NK-92 (cell line): Measurements from ENCODE around the gene VAV2.
"Not testable (repeated sequence)": the region's sequence is repeated elsewhere in the genome, so short reads cannot be mapped to it uniquely, and the experiment has no call there.

Source experiments
- DNase-seq: peaks from one replicate; lab custom pipeline; 2025; ENCODE audit not compliant: unreplicated experiment; lab: John Stamatoyannopoulos, UW

VAV2 gene

GRCh38 chr9:133971981-133972941 is 19.9 kb downstream of the VAV2 start:
- no peak for DNase-seq

DNA sequence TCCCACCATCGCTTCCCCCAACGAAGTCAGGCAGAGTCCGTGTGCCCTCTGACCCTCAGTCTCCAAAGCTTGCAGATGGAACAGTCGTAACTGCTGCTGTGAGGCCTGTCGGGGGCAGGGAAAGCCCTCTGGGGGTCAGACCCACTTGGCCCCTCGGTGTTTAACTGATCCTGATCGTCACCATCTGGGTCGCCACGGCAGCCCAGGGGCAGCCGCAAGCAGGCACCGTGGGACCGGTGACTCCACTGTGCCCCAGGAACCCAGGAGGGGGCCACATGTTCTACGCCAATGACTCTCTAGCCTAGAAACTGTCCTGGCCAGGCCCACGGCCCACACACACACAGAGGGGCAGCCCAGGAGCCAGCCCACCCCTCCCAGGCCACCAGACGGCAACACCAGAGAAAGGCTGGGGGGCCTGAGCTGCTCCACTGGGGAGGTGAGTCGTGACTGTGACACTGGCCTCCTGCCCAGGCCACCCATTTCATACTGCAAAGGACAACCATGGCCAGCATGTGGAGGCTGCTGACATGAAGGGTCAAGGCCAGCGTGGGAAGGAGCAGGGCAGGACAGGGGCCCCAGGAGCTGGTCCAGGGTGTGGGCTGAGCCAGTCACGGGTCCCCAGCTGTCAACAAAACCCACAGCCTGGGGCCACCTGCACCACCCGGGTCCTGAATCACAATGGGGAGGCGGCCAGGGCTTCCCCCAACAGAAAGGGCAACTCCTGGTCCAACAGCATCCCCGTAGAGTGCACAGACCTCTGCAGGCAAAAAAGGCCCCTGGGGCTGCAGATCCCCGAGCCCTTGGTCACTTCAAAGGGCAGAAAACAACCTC is 20.8 kb downstream of the VAV2 start:
- DNase-seq, result no peak

DNA sequence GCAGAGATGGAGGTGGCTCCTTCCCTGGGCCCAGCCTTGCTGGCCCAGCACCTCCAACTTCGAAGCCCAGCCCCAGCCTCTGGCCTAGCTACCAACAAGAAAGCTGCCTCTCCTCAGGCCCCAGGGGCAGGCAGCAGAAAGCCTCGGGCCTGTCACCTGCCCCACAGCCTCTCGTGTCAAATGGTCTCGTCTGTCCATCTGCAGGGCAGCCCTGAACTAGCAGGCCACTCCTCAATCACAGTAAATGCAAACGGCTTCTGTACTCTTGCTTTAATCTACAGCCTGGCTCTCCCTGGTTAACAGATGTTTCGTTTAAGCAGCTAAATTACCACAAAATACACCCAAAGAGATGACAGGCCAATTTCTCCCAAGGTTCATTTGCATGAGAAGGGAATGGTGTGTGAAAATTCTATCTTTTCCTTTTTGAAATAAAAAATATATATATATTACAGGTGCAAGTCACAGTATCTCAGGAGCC is 21.5 kb downstream of the VAV2 start:
- no peak for DNase-seq

DNA sequence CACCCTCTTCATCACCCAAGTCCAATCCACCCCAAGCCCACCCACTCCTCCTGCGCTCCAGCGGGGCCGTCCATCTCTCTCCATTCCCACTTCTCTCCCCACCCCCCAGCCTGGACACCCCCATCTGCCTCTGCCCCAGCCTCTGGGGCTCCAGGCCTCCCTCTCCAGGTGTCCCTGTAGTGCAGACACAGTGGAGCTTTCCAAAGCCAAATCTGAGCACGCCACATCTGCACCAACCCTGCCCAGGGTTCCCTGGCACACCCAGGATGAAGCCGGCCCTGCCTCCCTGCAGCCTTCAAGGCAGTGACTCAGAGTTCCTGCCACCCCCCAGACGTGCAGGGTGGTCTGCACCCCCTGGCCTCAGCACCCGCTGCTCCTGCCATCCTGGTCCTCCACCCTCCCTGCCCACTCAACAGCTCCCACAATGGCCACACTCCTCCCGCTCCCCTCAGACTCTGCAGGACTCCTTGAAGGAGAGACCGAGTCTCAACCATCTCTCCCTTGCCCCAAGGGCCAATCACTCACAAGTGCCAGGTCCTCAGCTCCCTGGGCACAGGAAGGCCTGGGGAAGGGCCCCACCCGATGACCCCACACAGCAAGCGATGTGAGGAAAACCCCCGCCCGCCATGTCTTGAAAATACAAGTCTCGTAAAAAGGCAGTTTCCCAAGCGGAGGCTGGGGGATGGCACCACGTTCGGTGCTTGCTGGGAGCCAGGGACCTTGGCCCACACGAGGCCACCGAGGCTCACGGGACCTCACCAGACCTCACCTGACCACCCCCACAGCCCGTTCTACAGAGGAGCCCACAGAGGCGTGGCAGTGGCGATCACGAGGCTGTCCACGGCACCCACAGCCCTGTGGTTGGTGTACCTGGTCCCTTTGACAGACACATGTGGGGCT is 22.2 kb downstream of the VAV2 start:
- no peak for DNase-seq

DNA sequence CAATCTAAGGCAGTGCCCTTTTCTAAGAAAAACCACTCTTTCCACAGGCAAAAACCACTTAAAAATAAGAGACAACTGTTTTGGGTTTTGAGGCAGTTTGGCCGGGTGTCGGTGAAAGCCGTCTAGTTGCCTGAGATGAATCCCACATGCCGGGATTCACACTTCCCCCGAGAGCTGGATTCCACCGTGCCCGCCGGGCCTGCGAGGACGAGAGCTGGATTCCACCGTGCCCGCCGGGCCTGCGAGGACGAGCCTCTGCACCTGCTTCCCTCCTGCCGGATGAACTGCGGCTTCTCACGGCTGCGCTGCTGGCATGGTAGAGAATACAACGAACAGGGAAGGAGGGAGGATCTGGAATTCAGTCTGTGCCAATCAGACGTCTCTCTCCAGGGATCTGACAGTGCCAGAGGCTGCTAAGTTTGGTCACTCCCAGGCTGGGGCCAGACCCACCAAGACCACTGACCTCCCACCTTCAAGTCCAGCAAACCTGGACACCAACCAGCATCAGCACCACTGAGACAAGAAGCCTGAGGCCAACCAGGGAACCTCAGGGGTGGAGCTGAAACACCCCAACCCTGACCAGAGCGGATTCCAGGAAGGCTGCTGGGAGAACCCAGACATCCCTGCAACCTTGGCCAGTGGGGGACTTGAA is 23.0 kb downstream of the VAV2 start:
- DNase-seq, result no peak

GRCh38 chr9:133968428-133968827 is 23.7 kb downstream of the VAV2 start:
- DNase-seq, result no peak

- no peak for DNase-seq
Observed at GRCh38 chr9:133967024-133967741, 24.9 kb downstream of the VAV2 start.

- DNase-seq, result no peak
Observed at GRCh38 chr9:133964463-133964862, 27.7 kb downstream of the VAV2 start.

DNA sequence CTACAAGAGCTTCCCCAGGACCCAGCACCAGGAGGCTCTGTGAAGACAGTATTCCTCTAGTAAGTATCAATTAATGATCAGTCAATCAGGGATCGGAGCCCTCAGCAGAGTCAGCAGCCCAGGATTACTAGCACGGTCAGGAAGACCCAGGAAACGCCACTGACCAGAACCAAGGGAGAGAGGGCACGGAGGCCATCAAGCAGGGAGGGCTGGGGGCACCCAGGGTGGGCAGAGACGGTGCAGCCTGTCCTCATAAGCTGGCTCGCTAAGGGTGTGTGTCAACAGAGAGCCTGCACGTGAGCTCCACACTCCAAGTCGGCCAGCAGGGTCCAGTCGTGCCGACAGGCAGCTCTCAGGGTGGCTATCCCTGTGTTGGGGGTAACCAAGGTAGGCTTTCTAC is 29.0 kb downstream of the VAV2 start:
- no peak for DNase-seq

DNA sequence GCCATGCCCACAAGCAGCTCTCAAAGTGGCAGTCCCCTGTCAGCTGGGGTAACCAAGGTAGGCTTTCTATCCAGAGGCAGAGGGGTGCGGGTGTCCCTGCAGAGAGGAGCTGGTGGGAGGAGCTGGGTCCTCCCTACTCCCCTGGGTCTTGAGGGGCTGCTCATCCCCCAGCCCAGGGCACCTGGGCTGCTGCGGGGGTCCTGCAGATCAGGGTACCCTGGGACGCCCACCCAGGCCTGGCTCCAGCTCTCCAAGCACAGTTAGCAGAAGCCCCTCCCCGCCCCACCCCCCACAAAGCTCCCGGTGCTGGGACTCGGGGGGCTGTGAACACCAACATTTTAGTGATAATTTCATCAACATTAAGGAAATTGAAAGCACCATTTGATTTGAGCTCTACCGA is 29.8 kb downstream of the VAV2 start:
- no peak for DNase-seq

DNA sequence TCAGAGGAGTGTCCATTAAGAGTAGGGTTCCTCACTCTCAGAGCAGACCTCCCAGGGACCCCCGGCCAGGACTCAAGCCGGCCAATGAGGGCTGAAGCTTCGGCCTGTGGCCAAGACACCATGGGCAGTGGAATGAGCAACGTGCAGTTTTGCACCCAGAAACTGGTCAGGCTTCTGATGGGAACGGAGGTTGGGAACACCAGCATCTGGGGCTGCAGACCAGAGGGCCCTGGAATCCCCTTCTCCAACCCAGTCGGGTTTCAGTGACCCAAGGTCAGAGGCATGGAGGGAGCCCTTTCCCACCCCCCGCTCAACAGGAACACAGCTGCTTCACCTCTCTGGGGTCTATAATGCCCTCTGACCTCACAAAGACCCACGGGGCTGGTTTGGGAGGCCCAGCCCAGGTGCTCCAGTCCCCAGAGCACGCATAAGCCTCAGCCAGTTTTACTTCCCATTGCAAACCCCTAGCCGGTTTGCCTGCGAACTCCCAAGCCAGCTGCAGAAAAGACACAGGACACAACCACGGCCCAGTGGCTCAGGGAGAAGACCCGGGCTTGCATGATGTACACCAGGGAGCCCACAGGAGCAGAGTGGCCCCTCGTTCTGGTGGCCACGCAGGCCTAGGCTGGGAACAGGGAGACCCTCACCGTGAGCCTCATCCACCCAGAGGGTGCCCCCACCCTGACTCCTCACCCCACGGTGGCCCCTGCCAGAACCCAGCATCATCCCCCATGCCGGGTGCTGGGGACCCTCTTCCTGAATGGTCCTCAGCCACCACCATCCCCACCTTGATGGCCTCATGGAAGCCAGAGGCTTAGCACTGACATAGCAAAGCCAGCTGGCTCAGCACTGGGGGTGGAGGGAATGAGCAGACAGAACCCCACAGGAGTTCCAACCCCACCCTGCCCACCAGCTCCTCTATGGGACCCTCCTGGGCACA is 30.6 kb downstream of the VAV2 start:
- no peak for DNase-seq

DNA sequence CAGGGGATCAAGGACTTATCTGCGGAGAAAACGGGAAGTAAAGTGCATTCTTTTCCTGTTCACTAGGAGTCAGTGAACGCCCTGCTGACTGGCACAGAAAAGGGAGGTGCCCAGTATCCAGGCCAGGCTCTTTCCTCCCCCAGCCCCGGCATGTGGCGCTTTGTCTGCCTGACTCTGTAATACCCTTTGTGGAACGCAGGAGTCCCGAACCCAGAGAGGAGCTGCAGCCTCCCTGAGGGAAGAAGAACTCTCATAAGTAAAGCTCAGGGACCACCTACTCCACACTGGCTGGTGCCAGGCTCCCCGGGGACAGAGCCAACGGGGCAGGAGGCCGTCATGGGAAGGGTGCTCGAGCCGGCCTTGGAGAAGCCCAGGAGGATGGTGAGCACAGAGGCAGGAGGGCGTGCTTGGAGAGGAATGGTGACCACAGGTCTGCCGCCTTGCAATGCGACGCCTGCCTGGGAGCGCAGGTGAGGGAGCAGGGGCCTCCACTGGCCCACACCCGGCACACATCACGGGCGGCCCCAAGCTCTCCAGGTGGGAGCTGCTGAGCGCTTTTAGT is 31.5 kb downstream of the VAV2 start:
- no peak for DNase-seq

- DNase-seq, result no peak
Observed at GRCh38 chr9:133959966-133960567, 32.1 kb downstream of the VAV2 start.

GRCh38 chr9:133959171-133959570 is 33.0 kb downstream of the VAV2 start:
- no peak for DNase-seq

DNA sequence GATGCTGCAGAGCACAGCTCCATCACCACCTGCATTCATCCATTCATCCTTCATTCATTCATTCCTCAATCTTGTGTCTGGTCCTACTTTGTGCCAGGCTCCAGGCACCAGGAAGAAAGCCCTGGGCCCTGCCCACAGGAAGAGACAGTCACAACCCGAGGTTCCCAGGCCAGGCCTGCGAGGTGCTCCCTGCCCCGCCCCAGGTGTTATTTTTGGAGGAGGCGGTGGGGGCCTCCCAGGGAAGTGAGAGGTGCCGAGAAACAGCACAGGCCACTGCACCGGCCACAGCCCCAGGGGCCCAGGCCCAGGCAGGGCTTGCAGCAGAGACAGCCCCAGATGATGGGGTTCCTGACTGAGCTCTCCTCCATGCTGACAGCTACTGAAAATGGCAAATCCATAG is 33.4 kb downstream of the VAV2 start:
- no peak for DNase-seq

- DNase-seq, result not testable (repeated sequence)
Observed at GRCh38 chr9:133957772-133958171, 34.4 kb downstream of the VAV2 start.

DNA sequence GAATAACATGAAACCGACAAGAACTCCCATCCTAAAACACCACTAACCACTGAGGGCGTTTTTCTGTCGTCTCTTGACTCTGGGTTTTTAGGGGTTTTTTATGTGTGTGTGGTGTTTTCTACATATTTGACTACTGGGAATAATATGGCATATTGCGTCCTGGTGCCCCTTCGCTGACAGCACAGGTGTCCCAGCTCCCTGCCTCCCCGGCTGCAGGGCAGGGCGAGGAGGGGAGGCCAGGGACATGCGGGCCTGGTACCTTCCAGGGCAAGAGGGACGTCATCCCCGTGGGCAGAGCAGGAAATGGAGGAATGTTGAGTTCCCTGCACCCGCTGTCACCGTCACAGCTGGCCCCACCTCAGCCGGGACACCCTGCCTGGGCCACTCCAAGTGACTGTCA is 34.8 kb downstream of the VAV2 start:
- no peak for DNase-seq

DNA sequence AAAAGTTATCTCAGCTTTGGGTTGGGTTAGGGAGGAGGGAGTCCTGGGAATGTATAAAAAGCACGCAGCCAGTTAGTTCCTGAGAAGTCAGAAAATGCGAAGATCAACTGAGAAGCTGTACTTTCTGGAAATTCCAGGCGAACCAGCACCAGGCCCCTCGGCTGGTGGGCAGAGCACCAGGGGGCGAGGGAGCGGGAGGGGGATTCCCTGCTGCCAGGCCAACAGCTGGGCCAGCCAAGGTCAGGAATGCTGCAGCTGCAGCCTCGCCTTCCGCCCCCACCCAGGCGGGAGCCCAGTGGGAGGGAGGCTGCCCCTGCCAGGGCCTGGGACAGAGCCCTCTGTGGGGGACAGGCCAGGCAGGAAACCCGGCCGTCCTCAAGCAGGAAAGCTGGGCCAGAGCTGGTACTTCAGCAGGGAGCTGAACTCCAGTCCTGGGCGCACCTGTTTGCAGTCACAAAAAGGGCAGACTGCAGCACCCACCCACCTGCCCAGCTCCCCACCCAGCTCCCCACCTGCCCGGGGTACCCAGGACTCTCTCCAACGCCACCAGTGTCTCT is 35.5 kb downstream of the VAV2 start:
- DNase-seq, result no peak
